CD1c-positive myeloid dendritic cell (primary cell): ENCODE results near the gene LYPD5.
A peak's percentile ranks its signal among the peaks of the same experiment; 100 is the strongest.
"Not testable (repeated sequence)": the region's sequence is repeated elsewhere in the genome, so short reads cannot be mapped to it uniquely, and the experiment has no call there.

Experiments used
- DNase-seq: peaks from one replicate; pipeline ENCODE4 v3.0.0-alpha.2; 2016; ENCODE audit errors: extremely low spot score

The LYPD5 gene

GRCh38 chr19:43802216-43802951 lies at the start of gene LYPD5:
Gene LYPD5, minus strand, starts transcription at chr19:43802447. Its CDS starts 67 bp downstream, at chr19:43802380.
- no peak for DNase-seq

GRCh38 chr19:43848821-43849220 lies 46.6 kb upstream of the LYPD5 start:
- no peak for DNase-seq

GRCh38 chr19:43847884-43848283 lies 45.6 kb upstream of the LYPD5 start:
- DNase-seq, result no peak

- DNase-seq, result no peak
Measured at GRCh38 chr19:43847246-43847645, 45.0 kb upstream of the LYPD5 start.

GRCh38 chr19:43842007-43842406 lies 39.8 kb upstream of the LYPD5 start:
- no peak for DNase-seq

GRCh38 chr19:43839139-43839538 lies 36.9 kb upstream of the LYPD5 start:
- DNase-seq, result no peak

- DNase-seq, result peak; percentile 85
Measured at GRCh38 chr19:43826787-43827754, 24.8 kb upstream of the LYPD5 start, which contains the start of gene ZNF283. Gene ZNF283, plus strand, starts transcription at chr19:43827321. Its CDS starts 6,184 bp downstream, at chr19:43833505.

- DNase-seq, result not testable (repeated sequence)
Measured at GRCh38 chr19:43824572-43824971, 22.3 kb upstream of the LYPD5 start.

- not testable (repeated sequence) for DNase-seq
Measured at GRCh38 chr19:43823856-43824255, 21.6 kb upstream of the LYPD5 start.

GRCh38 chr19:43820884-43821215 lies 18.6 kb upstream of the LYPD5 start:
- no peak for DNase-seq

- peak; percentile 58 for DNase-seq
Measured at GRCh38 chr19:43820098-43820883, 18.0 kb upstream of the LYPD5 start.

GRCh38 chr19:43818500-43818899 lies 16.3 kb upstream of the LYPD5 start:
- no peak for DNase-seq

GRCh38 chr19:43817454-43817853 lies 15.2 kb upstream of the LYPD5 start:
- not testable (repeated sequence) for DNase-seq

GRCh38 chr19:43814663-43815352 lies 12.6 kb upstream of the LYPD5 start:
- DNase-seq, result no peak

GRCh38 chr19:43812688-43813087 lies 10.4 kb upstream of the LYPD5 start:
- no peak for DNase-seq

GRCh38 chr19:43812259-43812658 lies 10.0 kb upstream of the LYPD5 start:
- DNase-seq, result no peak

GRCh38 chr19:43811837-43812236 lies 9.6 kb upstream of the LYPD5 start:
- DNase-seq, result no peak

- peak; percentile 82 for DNase-seq
Measured at GRCh38 chr19:43809762-43810696, 7.8 kb upstream of the LYPD5 start.

- DNase-seq, result no peak
Measured at GRCh38 chr19:43807651-43808050, 5.4 kb upstream of the LYPD5 start.

- no peak for DNase-seq
Measured at GRCh38 chr19:43806848-43807247, 4.6 kb upstream of the LYPD5 start.
